CD4-positive, alpha-beta T cell treated with Interleukin-15 for 1 hour (primary cell): ENCODE data around the gene SLC25A43.

Experiments used
- DNase-seq: peaks from one replicate; pipeline ENCODE4 v3.0.0-alpha.2; 2020

The SLC25A43 gene

DNA sequence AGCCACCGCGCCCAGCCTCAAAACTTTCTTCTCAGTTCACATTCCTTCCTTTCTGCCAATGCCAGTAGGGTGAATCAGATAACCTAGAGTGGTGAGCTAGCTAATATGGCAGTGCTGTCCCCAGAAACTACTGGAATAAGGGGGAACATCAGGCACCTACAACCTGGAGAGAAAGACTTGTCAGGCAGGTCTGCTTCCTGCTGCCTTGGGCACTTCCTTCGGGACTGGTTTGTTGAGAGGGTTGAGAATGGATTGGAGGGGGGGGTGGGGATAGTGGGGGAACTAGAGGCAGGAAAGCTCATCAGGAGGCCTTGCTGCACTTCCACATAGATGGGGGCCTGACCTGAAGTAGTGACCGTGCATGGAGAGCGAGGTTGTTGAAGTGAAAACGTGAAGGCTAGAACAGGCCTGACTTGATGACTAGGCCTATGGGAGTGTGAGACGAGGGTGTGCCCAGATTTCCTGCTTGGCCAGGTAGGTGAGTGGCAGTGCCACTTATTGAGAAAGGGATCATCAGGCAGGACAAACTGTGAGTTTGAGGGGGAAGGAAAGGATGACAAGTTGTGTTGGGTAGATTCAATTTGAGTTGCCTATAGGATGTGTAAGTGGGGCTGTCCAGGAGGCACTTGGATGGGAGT lies 102.5 kb downstream of the SLC25A43 start:
- DNase-seq, result no peak

DNA sequence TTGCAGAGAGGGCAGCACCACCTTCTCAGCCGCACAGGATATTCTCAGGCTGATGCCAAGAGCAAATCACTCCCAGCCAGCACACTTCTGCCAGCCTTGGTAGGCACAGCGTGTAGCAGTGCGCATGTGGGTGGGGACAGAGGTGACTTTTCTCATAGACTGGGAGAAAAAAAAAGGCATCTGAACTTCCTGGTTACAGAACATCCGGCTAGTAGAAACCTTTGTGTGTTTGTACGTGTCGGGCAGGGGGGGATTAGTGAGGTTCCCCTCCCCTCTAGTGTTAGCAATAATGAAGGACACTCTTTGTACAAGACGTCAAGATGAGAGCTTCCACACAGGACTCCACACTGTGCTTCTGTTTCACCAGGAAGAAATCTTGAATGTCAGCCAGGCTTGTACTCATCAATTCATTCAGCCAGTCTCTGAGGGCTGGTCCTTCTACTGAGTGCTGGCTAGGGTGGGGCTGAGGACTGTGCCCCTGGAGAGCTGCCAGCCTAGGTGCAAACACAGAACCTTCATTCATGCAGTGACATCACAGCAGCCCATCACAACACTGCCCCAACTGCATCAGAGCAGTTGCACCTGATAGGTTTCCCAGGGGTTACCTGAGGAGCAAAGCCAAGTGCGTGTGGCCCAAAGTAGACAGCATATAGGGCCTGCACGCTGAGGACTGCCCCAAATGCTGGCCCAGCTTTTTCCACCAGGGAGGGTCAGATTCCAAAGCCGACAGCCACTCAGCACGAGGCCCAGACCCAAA lies 103.8 kb downstream of the SLC25A43 start:
- peak; percentile 33 for DNase-seq

DNA sequence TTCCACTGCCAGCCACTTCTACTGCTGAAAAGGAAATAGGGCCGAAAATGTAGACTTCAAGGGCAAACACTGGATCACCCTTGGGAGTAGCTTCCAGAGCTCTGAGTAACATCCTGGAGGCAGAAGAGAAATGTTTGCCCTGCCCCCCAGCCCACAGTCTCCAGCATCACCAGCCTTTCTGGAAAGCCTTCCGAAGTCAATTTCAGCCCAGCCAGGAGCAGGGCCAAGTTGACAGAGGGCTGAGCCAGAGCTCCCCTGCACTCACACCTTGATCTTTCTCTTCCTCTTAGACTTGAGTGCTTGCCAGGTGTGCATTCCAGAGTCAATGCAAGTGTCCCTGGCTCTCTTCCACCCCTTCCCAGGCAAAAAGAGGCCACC lies 104.3 kb downstream of the SLC25A43 start:
- no peak for DNase-seq
